ENCODE results near the gene ARFIP1.
A peak's percentile ranks its signal among the peaks of the same experiment; 100 is the strongest.

Gene ARFIP1

GRCh38 chr4:152779513-152780266, at the start of gene ARFIP1, which contains the start of gene TIGD4:
Gene ARFIP1, plus strand, starts transcription at chr4:152779954. Its CDS starts 49,680 bp downstream, at chr4:152829634.
Gene TIGD4, minus strand, starts transcription at chr4:152779730. Its CDS starts 8,726 bp downstream, at chr4:152771004.
- no peak for TF ChIP-seq GATA3 (IDR thresholded peaks at IDR 0.05; ENCODE audit: low read depth, low read length)
- TF ChIP-seq GATA2 (IDR thresholded peaks at IDR 0.05; ENCODE audit: low read depth, low read length) = peak; percentile 29; the same call in 1 of the 2 replicates

GRCh38 chr4:152731997-152732396, 47.8 kb upstream of the ARFIP1 start:
- TF ChIP-seq GATA3 (IDR thresholded peaks at IDR 0.05; ENCODE audit: low read depth, low read length) (no peak), GATA2 (IDR thresholded peaks at IDR 0.05; ENCODE audit: low read depth, low read length) (no peak)

- no peak for TF ChIP-seq GATA2 (IDR thresholded peaks at IDR 0.05; ENCODE audit: low read depth, low read length)
- TF ChIP-seq GATA3 (IDR thresholded peaks at IDR 0.05; ENCODE audit: low read depth, low read length) = no peak
Measured at GRCh38 chr4:152734015-152734698, 45.6 kb upstream of the ARFIP1 start.

- TF ChIP-seq GATA2 (IDR thresholded peaks at IDR 0.05; ENCODE audit: low read depth, low read length) (no peak), GATA3 (IDR thresholded peaks at IDR 0.05; ENCODE audit: low read depth, low read length) (no peak)
Measured at GRCh38 chr4:152734699-152735050, 45.1 kb upstream of the ARFIP1 start.

- TF ChIP-seq GATA3 (IDR thresholded peaks at IDR 0.05; ENCODE audit: low read depth, low read length) (no peak), GATA2 (IDR thresholded peaks at IDR 0.05; ENCODE audit: low read depth, low read length) (no peak)
Measured at GRCh38 chr4:152735396-152735859, 44.3 kb upstream of the ARFIP1 start.

GRCh38 chr4:152735906-152736305, 43.8 kb upstream of the ARFIP1 start:
- TF ChIP-seq GATA2 (IDR thresholded peaks at IDR 0.05; ENCODE audit: low read depth, low read length) = no peak
- TF ChIP-seq GATA3 (IDR thresholded peaks at IDR 0.05; ENCODE audit: low read depth, low read length) = no peak

GRCh38 chr4:152738827-152739226, 40.9 kb upstream of the ARFIP1 start:
- TF ChIP-seq GATA2 (IDR thresholded peaks at IDR 0.05; ENCODE audit: low read depth, low read length) = no peak
- no peak for TF ChIP-seq GATA3 (IDR thresholded peaks at IDR 0.05; ENCODE audit: low read depth, low read length)

- TF ChIP-seq GATA2 (IDR thresholded peaks at IDR 0.05; ENCODE audit: low read depth, low read length) (no peak), GATA3 (IDR thresholded peaks at IDR 0.05; ENCODE audit: low read depth, low read length) (no peak)
Measured at GRCh38 chr4:152747444-152747843, 32.3 kb upstream of the ARFIP1 start.

GRCh38 chr4:152748619-152749018, 31.1 kb upstream of the ARFIP1 start:
- no peak for TF ChIP-seq GATA3 (IDR thresholded peaks at IDR 0.05; ENCODE audit: low read depth, low read length)
- no peak for TF ChIP-seq GATA2 (IDR thresholded peaks at IDR 0.05; ENCODE audit: low read depth, low read length)

GRCh38 chr4:152763796-152764195, 16.0 kb upstream of the ARFIP1 start:
- TF ChIP-seq GATA2 (IDR thresholded peaks at IDR 0.05; ENCODE audit: low read depth, low read length) (no peak), GATA3 (IDR thresholded peaks at IDR 0.05; ENCODE audit: low read depth, low read length) (no peak)

GRCh38 chr4:152771741-152772533, 7.8 kb upstream of the ARFIP1 start:
- no peak for TF ChIP-seq GATA2 (IDR thresholded peaks at IDR 0.05; ENCODE audit: low read depth, low read length)
- no peak for TF ChIP-seq GATA3 (IDR thresholded peaks at IDR 0.05; ENCODE audit: low read depth, low read length)

- TF ChIP-seq GATA2 (IDR thresholded peaks at IDR 0.05; ENCODE audit: low read depth, low read length) (no peak), GATA3 (IDR thresholded peaks at IDR 0.05; ENCODE audit: low read depth, low read length) (no peak)
Measured at GRCh38 chr4:152773339-152773738, 6.4 kb upstream of the ARFIP1 start.

- no peak for TF ChIP-seq GATA2 (IDR thresholded peaks at IDR 0.05; ENCODE audit: low read depth, low read length)
- no peak for TF ChIP-seq GATA3 (IDR thresholded peaks at IDR 0.05; ENCODE audit: low read depth, low read length)
Measured at GRCh38 chr4:152773953-152774352, 5.8 kb upstream of the ARFIP1 start.

GRCh38 chr4:152776352-152776751, 3.4 kb upstream of the ARFIP1 start:
- no peak for TF ChIP-seq GATA3 (IDR thresholded peaks at IDR 0.05; ENCODE audit: low read depth, low read length)
- TF ChIP-seq GATA2 (IDR thresholded peaks at IDR 0.05; ENCODE audit: low read depth, low read length) = no peak
